Measurements from ENCODE around the gene CDS2. TPM values are rescaled to one million over a fixed set of nuclear protein-coding genes. Genes with fewer than 3 reads are reported as not detected.

Gene CDS2
- total RNA-seq, 2 experiments from 2014 or later, result 16.6 to 42.8 TPM

DNA sequence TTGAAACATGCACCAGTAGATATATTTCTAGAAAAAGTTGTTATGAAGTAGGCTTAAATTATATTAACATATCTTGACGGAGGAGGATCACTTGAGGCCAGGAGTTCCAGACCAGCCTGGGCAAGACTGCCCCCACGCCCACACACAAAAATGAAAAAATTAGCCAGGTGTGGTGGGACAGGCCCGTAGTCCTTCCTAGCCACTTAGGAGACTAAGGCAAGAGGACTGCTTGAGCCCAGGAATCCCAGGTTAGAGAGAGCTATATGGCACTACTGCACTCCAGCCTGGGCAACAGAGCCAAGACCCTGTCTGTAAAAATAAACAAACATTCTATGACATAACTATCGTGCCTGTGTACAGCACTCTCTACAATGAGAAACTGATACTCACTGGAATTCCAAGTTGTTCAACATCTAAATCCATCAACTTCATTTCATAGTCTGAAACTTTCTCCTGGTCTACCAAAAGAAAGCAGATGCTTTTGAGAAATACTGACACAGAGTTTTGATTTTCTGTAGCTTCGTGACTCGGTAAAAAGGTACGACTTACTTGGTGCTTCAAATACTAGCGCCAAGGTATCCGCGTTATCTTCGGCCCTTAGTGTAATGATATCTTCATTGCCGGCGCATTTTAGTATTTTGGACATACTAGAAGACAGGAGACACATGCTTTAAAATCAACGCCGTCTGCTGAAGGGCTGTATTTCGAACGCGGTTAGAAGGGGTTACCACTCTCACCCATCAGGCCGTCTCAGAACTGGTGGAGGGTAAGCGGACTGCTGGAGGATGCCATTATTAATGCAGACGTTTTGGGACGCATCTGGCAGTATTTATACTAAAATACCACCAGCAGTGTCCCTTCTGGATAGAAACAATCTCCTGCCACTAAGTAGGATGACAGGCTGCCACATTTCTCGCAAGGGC is 8.3 kb upstream of the CDS2 start:
- Histone ChIP-seq H2AFZ (ENCODE audit: low read length) (no peak overlapping the region), H3K4me3 (ENCODE audit: low read depth, low read length, poor library complexity, severe bottlenecking) (peak overlapping the region; percentile 98), H3K4me1 (ENCODE audit: insufficient read depth, low read length, poor library complexity, severe bottlenecking) (peaks cover 58% of the 10 kb centered on the region), H4K20me1 (ENCODE audit: insufficient read depth, low read length) (peaks cover 46% of the 10 kb centered on the region), H3K79me2 (ENCODE audit: insufficient read depth, low read depth, low read length) (peaks cover 53% of the 10 kb centered on the region), H3K36me3 (ENCODE audit: insufficient read depth, low read length) (peaks cover 57% of the 10 kb centered on the region), H3K9me2 (ENCODE audit: insufficient read depth, low read length) (no peaks in the 10 kb centered on the region), H3K27ac (ENCODE audit: low read depth, low read length, poor library complexity, severe bottlenecking) (peak overlapping the region; percentile 89), H3K9me3 (ENCODE audit: low read length) (no peaks in the 10 kb centered on the region), H3K4me2 (ENCODE audit: low read length) (peak overlapping the region; percentile 91)
- intact Hi-C loops (cut with micrococcal nuclease; ENCODE audit: unreplicated experiment), result loop anchor here (2.0 to 5.0 kb wide), 3 partner anchors 74 to 834 kb away; partner anchors contain the start of genes MCM8 and TRMT6
- BruUV-seq (replicated peaks), result no TSS peak
- POLR2A ChIA-PET, result interaction anchor here (1.6 to 2.3 kb wide), 4 partner anchors 8 to 16 kb away, joined by 5 to 8 read pairs (median 6); partner anchors contain the start of gene CDS2
- CTCF ChIA-PET (ENCODE audit: unreplicated experiment), result no interaction called here
- DNase-seq (ENCODE audit: low spot score), result peak; percentile 39
- TF ChIP-seq, protein P1, sequence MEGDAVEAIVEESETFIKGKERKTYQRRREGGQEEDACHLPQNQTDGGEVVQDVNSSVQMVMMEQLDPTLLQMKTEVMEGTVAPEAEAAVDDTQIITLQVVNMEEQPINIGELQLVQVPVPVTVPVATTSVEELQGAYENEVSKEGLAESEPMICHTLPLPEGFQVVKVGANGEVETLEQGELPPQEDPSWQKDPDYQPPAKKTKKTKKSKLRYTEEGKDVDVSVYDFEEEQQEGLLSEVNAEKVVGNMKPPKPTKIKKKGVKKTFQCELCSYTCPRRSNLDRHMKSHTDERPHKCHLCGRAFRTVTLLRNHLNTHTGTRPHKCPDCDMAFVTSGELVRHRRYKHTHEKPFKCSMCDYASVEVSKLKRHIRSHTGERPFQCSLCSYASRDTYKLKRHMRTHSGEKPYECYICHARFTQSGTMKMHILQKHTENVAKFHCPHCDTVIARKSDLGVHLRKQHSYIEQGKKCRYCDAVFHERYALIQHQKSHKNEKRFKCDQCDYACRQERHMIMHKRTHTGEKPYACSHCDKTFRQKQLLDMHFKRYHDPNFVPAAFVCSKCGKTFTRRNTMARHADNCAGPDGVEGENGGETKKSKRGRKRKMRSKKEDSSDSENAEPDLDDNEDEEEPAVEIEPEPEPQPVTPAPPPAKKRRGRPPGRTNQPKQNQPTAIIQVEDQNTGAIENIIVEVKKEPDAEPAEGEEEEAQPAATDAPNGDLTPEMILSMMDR (conservative IDR thresholded peaks at IDR 0.05; ENCODE audit: low read length), result 0 out of 2 replicates have a peak, but pooled peaks have one; percentile 13
- TF ChIP-seq EZH2phosphoT487 (IDR thresholded peaks at IDR 0.05; ENCODE audit: borderline replicate concordance, low read depth, low read length), result no peak

- H3K79me2 ChIP-seq (ENCODE audit: insufficient read depth, low read depth, low read length), result peaks cover 53% of the 10 kb centered on the region
- peaks cover 46% of the 10 kb centered on the region for H4K20me1 ChIP-seq (ENCODE audit: insufficient read depth, low read length)
- H3K27ac ChIP-seq (ENCODE audit: low read depth, low read length, poor library complexity, severe bottlenecking), result peak overlapping the region; percentile 89
- H3K36me3 ChIP-seq (ENCODE audit: insufficient read depth, low read length), result peaks cover 51% of the 10 kb centered on the region
- no peak overlapping the region for H2AFZ ChIP-seq (ENCODE audit: low read length)
- TF ChIP-seq EZH2phosphoT487 (IDR thresholded peaks at IDR 0.05; ENCODE audit: borderline replicate concordance, low read depth, low read length), result no peak
- TF ChIP-seq, protein P1 (conservative IDR thresholded peaks at IDR 0.05; ENCODE audit: low read length), result no peak
- peak overlapping the region; percentile 91 for H3K4me2 ChIP-seq (ENCODE audit: low read length)
- no peaks in the 10 kb centered on the region for H3K9me2 ChIP-seq (ENCODE audit: insufficient read depth, low read length)
- H3K4me1 ChIP-seq (ENCODE audit: insufficient read depth, low read length, poor library complexity, severe bottlenecking), result peaks cover 52% of the 10 kb centered on the region
- DNase-seq (ENCODE audit: low spot score), result no peak
- CTCF ChIA-PET (ENCODE audit: unreplicated experiment), result no interaction called here
- intact Hi-C loops (cut with micrococcal nuclease; ENCODE audit: unreplicated experiment), result loop anchor here (2.0 to 5.0 kb wide), 3 partner anchors 74 to 833 kb away; partner anchors contain the start of genes MCM8 and TRMT6
- no TSS peak for BruUV-seq (replicated peaks)
- no peaks in the 10 kb centered on the region for H3K9me3 ChIP-seq (ENCODE audit: low read length)
- peak overlapping the region; percentile 98 for H3K4me3 ChIP-seq (ENCODE audit: low read depth, low read length, poor library complexity, severe bottlenecking)
- POLR2A ChIA-PET, result interaction anchor here (0.8 to 2.3 kb wide), 6 partner anchors 10 to 74 kb away, joined by 3 to 19 read pairs (median 5); no protein-coding TSS in a partner anchor
These were observed 7.7 kb upstream of the CDS2 start for GRCh38 chr20:5119143-5119434.

All from OCI-LY7 (cell line).